ENCODE results near the gene FIS1.
A peak's percentile ranks its signal among the peaks of the same experiment; 100 is the strongest.
"Not testable (repeated sequence)": the region's sequence is repeated elsewhere in the genome, so short reads cannot be mapped to it uniquely, and the experiment has no call there.

FIS1 gene

DNA sequence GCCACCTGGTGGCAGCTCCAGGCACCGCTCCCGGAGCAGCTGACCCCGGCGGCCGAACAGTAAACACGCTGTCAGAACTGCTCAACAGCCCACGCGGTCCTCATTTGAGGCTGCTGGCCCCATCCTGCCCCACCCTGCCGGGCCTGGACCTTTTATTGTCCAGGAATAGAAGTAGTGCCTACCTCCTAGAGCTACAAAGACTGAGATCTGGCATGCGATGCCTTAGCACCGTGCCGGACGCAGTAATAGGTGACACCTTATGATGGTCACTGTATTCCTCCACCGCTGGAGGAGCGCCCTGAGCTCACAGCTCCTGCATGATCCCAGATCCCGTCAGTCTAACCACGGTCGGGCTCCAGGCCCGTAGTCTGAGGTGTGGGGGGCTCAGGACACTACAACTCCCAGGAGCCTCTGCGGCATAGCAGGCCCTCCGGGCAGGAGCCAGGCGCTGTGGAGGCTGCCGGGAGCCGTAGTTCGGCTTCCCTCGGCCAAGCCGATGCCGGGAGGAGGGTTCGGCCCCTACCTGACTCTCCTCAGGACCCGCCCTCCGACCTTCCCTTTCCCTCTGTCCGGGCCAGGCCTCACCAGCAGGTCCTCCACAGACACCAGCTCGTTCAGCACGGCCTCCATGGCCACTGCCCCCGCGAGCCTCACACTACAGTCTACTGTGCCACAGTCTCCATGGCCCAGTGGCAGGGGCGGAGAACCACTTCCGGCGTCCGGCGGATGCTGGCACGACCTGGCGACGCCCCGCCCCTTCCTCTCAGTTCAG is at the start of gene FIS1:
Gene FIS1 (minus strand): TSS at position 707 of the 772 bp plus-strand sequence. CDS start 77 bp downstream, at position 630.
- TF ChIP-seq, protein P1, sequence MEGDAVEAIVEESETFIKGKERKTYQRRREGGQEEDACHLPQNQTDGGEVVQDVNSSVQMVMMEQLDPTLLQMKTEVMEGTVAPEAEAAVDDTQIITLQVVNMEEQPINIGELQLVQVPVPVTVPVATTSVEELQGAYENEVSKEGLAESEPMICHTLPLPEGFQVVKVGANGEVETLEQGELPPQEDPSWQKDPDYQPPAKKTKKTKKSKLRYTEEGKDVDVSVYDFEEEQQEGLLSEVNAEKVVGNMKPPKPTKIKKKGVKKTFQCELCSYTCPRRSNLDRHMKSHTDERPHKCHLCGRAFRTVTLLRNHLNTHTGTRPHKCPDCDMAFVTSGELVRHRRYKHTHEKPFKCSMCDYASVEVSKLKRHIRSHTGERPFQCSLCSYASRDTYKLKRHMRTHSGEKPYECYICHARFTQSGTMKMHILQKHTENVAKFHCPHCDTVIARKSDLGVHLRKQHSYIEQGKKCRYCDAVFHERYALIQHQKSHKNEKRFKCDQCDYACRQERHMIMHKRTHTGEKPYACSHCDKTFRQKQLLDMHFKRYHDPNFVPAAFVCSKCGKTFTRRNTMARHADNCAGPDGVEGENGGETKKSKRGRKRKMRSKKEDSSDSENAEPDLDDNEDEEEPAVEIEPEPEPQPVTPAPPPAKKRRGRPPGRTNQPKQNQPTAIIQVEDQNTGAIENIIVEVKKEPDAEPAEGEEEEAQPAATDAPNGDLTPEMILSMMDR (IDR thresholded peaks at IDR 0.05; ENCODE audit: control insufficient read depth, insufficient read depth, low read depth, low read length, missing control alignments), result peak; percentile 93
- H3K4me3 ChIP-seq (ENCODE audit: control insufficient read depth, low read depth, low read length), result peak within 1 kb of the TSS; percentile 98
- DNase-seq (ENCODE audit: low read depth), result peak; percentile 51

DNA sequence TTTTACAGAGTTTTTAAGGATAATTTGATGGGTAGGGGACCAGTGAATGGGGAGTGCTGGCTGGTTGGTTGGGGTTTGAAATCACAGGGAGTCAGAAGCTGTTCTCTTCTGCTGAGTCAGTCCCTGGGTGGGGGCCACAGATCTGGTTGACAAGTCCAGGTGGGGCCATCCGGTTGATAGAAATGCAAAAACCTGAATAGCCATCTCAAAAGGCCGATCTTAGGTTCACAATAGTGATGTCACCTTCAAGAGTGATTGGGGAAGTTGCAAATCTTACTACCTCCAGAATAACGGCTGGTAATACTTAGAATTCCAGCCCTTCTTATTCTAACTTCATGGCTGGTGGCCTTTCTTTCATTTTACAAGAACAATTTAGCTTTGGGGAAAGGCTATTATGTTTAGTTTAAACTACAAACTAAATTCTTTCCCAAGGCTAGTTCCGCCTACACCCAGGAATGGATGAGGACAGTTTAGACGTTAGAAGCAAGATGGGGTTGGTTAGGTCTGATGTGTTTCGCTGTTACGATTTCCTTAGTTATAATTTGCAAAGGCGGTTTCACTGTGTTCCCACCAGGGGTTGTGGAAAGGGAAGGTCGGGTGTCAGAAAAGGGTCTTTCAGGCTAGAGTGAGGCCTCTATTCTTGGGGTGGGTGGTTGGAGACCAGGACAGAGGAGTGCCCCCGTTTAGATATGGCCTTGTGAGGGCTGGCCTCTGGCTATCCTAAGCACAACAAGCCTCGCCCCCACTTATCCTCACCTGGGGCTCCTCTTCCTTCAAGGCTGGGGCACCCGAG is 49.4 kb upstream of the FIS1 start:
- TF ChIP-seq, protein P1 (IDR thresholded peaks at IDR 0.05; ENCODE audit: control insufficient read depth, insufficient read depth, low read depth, low read length, missing control alignments), result no peak
- H3K4me3 ChIP-seq (ENCODE audit: control insufficient read depth, low read depth, low read length), result no peak overlapping the region
- DNase-seq (ENCODE audit: low read depth), result no peak

DNA sequence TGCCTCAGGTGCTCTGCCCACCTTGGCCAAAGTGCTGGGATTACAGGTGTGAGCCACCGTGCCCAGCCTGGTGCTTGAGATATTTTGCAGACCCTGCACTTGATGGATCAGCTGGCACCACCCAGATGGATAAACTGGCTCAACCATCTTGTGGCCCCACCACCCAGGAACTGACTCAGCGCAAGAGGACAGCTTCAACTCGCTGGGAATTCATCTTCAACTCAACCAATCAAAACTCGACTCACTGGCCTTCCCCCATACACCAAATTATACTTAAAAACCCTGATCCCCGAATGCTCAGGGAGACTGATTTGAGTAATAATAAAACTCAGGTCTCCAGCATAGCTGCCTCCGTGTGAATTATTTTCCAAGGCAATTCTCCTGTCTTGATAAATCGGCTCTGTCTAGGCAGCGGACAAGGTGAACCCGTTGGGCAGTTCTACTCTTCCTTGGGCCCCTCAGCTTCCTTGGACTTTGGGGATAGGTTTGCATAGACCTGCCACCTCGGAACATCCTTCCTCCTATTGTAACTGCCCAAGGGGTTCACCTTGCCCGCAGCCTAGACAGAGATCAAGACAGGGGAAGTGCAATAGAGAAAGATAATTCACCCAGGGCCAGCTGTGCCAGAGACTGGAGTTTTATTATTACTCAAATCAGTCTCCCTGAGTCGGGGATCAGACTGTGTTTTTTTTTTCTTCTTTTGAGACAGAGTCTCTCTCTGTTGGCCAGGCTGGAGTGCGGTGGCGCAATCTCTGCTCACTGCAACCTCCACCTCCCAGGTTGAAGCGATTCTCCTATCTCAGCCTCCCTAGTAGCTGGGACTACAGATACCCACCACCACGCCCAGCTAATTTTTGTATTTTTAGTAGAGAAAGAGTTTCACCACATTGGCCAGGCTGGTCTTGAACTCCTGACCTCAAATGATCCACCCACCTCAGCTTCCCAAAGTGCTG is 48.5 kb upstream of the FIS1 start:
- not testable (repeated sequence) for DNase-seq (ENCODE audit: low read depth); H3K4me3 ChIP-seq (ENCODE audit: control insufficient read depth, low read depth, low read length)

DNA sequence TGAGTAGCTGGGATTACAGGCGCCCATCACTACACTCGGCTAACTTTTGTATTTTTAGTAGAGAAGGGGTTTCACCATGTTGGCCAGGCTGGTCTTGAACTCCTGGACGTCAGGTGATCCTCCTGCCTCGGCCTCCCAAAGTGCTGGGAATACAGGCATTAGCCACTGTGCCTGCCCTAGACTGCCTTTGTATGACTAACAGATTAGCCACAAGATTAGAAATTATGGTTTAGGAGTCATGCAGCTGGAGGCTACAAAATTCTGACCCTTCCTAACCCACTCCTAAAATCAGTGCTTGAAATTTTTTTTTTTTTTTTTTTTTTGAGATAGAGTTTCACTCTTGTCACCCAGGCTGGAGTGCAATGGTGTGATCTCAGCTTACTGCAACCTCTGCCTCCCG is 47.7 kb upstream of the FIS1 start:
- not testable (repeated sequence) for DNase-seq (ENCODE audit: low read depth); H3K4me3 ChIP-seq (ENCODE audit: control insufficient read depth, low read depth, low read length)

DNA sequence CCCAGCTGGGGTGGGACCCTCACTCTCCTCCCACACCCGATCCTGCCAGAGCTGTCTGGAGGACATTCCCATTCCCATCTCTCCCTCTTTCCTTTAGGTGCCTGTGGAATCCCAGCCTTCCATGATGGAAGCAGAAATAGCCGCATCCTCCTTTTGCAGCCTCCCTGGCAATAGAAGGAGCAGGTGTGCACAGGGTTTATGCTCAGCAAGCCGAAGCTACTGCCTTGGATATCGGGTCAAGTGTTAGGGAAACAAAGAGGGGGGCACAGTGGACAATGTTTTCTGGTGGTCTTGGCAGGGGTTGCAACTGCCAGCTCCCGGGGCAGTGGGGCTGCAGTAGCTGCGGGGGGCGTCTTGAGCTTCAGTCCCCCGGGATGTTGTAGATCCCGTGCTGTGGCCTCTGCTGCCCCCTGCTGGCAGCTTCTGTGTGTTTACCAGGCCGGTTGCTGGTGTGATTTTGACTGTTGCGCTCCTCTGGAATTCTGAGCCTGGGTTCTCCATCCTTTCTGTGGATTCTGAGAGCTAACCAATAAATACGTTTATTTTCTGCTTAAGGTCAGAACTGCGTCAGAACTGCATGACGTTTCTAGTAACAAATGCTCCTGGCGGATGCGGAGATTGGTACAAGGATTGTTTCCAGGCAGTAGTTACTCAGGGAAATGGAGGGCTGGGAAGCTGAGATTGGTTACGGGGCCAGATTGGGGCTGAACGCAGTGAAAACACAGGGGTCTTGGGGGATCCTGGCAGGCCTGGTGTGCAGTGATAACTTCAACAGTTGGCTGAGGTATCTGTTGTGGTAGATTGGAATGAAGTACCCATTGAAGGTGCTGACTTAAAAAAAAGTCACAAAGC is 45.5 kb upstream of the FIS1 start:
- TF ChIP-seq, protein P1 (IDR thresholded peaks at IDR 0.05; ENCODE audit: control insufficient read depth, insufficient read depth, low read depth, low read length, missing control alignments), result peak; percentile 66
- not testable (repeated sequence) for H3K4me3 ChIP-seq (ENCODE audit: control insufficient read depth, low read depth, low read length); DNase-seq (ENCODE audit: low read depth)

DNA sequence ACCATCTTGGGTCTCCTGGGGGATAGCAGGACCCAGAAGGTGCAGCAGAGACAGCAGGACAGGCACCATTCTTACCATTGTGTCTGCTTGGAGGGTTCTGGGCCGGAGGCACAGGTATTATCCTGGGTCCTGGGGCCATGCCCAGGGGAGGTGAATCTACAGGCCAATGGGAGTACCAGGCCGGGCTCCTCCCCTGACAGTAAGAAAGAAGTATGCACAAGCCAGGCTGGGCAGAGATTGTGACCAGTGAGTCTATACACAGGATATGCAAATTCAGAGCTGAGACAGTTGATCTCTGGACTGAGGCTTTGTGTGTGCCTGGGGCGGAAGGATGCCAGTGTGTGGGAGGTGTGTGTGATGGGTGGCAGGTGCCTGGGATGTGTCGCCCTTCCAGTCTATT is 44.8 kb upstream of the FIS1 start:
- not testable (repeated sequence) for DNase-seq (ENCODE audit: low read depth); H3K4me3 ChIP-seq (ENCODE audit: control insufficient read depth, low read depth, low read length)

DNA sequence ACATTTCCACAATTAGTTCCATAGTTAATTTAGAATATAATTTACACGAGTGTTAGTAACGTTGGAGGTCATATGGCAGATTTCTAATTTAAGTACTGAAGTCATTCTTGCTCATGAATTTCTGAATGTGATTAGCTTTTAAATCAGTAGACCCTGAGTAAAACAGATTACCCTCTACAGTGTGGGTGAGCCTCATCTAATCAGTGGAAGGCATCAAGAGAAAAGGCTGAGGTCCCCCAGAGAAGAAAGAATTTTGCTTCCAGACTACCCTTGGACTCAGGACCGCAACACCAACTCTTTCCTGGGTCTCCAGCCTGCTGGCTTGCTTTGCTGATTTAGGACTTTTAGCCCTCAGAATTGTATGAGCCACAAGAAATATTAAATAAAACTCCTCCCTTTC is 43.6 kb upstream of the FIS1 start:
- no peak for DNase-seq (ENCODE audit: low read depth)
- H3K4me3 ChIP-seq (ENCODE audit: control insufficient read depth, low read depth, low read length), result no peak overlapping the region
- TF ChIP-seq, protein P1 (IDR thresholded peaks at IDR 0.05; ENCODE audit: control insufficient read depth, insufficient read depth, low read depth, low read length, missing control alignments), result no peak

Data from AG09309 (cell line).